CD4-positive, alpha-beta T cell treated with Interleukin-2 at 100 ng/mL for 4 hours (primary cell): ENCODE data around the gene CHST15.
"Not testable (repeated sequence)": the region's sequence is repeated elsewhere in the genome, so short reads cannot be mapped to it uniquely, and the experiment has no call there.

Experiments
- DNase-seq: peaks from one replicate; pipeline ENCODE4 v3.0.0-alpha.2; 2020; ENCODE audit warnings: low spot score

Gene CHST15

GRCh38 chr10:124043310-124044142 lies 49.9 kb downstream of the CHST15 start:
- no peak for DNase-seq

- DNase-seq, result no peak
Observed at GRCh38 chr10:124042656-124043309, 50.6 kb downstream of the CHST15 start.

- DNase-seq, result no peak
Observed at GRCh38 chr10:124041675-124042445, 51.5 kb downstream of the CHST15 start.

- no peak for DNase-seq
Observed at GRCh38 chr10:124040451-124041188, 52.8 kb downstream of the CHST15 start.

- DNase-seq, result no peak
Observed at GRCh38 chr10:124039483-124040013, 53.9 kb downstream of the CHST15 start.

- DNase-seq, result no peak
Observed at GRCh38 chr10:124037784-124038183, 55.6 kb downstream of the CHST15 start.

GRCh38 chr10:124037286-124037685 lies 56.1 kb downstream of the CHST15 start:
- no peak for DNase-seq

- no peak for DNase-seq
Observed at GRCh38 chr10:124036746-124037145, 56.7 kb downstream of the CHST15 start.

- DNase-seq, result peak; percentile 40
Observed at GRCh38 chr10:124035928-124036558, 57.4 kb downstream of the CHST15 start.

GRCh38 chr10:124035306-124035927 lies 58.0 kb downstream of the CHST15 start:
- no peak for DNase-seq

GRCh38 chr10:124034576-124035305 lies 58.7 kb downstream of the CHST15 start:
- not testable (repeated sequence) for DNase-seq

- no peak for DNase-seq
Observed at GRCh38 chr10:124033887-124034218, 59.5 kb downstream of the CHST15 start.

GRCh38 chr10:124032971-124033886 lies 60.2 kb downstream of the CHST15 start:
- no peak for DNase-seq

GRCh38 chr10:124032087-124032935 lies 61.1 kb downstream of the CHST15 start:
- DNase-seq, result no peak

GRCh38 chr10:124030492-124031110 lies 62.8 kb downstream of the CHST15 start:
- no peak for DNase-seq

- DNase-seq, result no peak
Observed at GRCh38 chr10:124030061-124030460, 63.3 kb downstream of the CHST15 start.

GRCh38 chr10:124029559-124029958 lies 63.8 kb downstream of the CHST15 start:
- DNase-seq, result no peak
